NB4 (cell line): ENCODE measurements around the gene SLC27A5.

Experiments used
- CTCF ChIP-seq: IDR thresholded peaks from one replicate; pipeline ENCODE4 v1.5.1; 2012; ENCODE audit warnings: low read depth, low read length
- POLR2A ChIP-seq: IDR thresholded peaks from 2 replicates; pipeline ENCODE4 v1.6.1; 2011; ENCODE audit warnings: mild to moderate bottlenecking; ENCODE audit not compliant: insufficient read length; ENCODE audit errors: extremely low read depth

DNA sequence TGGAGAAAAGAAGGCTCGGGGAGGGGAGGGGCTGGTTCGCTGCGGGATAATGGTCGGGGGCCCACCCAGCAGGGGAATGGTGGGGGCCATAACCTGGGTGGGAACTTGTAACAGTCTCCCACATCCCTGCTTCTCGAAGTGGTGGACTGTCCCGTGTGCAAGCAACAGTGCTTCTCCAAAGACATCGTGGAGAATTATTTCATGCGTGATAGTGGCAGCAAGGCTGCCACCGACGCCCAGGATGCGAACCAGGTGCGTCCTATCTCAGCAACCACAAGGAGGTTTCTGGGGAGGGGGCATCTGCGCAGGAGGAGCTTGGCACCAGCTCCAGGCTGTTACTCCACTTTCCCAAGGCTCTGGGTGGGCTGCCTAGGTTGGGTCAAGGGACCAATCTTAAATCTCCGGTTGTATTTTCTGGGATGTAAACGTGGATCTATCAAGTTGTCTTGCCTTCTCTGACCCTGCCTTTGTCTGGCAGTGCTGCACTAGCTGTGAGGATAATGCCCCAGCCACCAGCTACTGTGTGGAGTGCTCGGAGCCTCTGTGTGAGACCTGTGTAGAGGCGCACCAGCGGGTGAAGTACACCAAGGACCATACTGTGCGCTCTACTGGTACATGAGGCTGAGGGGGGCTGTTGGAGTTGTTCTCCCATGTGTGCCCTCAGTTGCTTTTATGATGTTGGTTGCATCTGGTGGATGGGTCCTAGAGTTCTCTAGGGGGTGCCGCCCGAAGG, 33.7 kb upstream of the SLC27A5 start:
- TF ChIP-seq CTCF (no peak), POLR2A (no peak)
